HFFc6 (cell line): Measurements from ENCODE around the gene RBP7. TPM values are rescaled to one million over a fixed set of nuclear protein-coding genes. Genes with fewer than 3 reads are reported as not detected.

Experiments used
- DNase-seq: peaks from one replicate; pipeline ENCODE4 v3.0.0-alpha.2; 2018
- H3K27ac Mint-ChIP-seq: 2 replicates; pipeline ENCODE4 v1.8.0; 2020; ENCODE audit warnings: mild to moderate bottlenecking, mixed read lengths
- H3K27me3 Mint-ChIP-seq: 2 replicates; pipeline ENCODE4 v1.8.0; 2021; ENCODE audit warnings: mild to moderate bottlenecking, moderate library complexity, mixed read lengths; ENCODE audit not compliant: insufficient read depth
- H3K36me3 Mint-ChIP-seq: 2 replicates; pipeline ENCODE4 v1.8.0; 2021; ENCODE audit warnings: low read depth, mixed read lengths
- H3K4me1 Mint-ChIP-seq: 2 replicates; pipeline ENCODE4 v1.8.0; 2020; ENCODE audit warnings: low read depth, mixed read lengths
- H3K4me3 Mint-ChIP-seq: 2 replicates; pipeline ENCODE4 v1.8.0; 2020; ENCODE audit warnings: mild to moderate bottlenecking, moderate library complexity, mixed read lengths
- H3K9me3 Mint-ChIP-seq: 2 replicates; pipeline ENCODE4 v1.8.0; 2020; ENCODE audit warnings: mild to moderate bottlenecking, mixed read lengths
- CTCF ChIP-seq: fragments of 200-600 bp; sonication (generic); IDR thresholded peaks from 2 replicates; pipeline ENCODE4 v1.5.0; 2021; ENCODE audit warnings: antibody characterized with exemption, mild to moderate bottlenecking
- long read RNA-seq: library from polyadenylated mRNA; unstranded; transcript quantifications from one replicate; pipeline ENCODE4 v2.0.0, GENCODE V29; 2019
- total RNA-seq, 6 experiments: library from RNA; stranded (reverse); fragmentation: NEBNext Ultra II Directional; extraction: Animal tissue kit (Norgen Biotek cat#: 25700); gene quantifications; 2 replicates in 1 of 6; 3 replicates in 5 of 6; pipeline ENCODE4 v1.2.3, GENCODE V29; 2021

The RBP7 gene
- total RNA-seq: under 1 TPM in 4 of 6 experiments, not detected in 2; 0.37 to 0.76 (median 0.47) TPM
- long read RNA-seq: 0 reads

- DNase-seq: peak; percentile 7
- H3K27me3 Mint-ChIP-seq: peaks cover 7% of the 10 kb centered on the region
- peaks cover 7% of the 10 kb centered on the region for H3K4me1 Mint-ChIP-seq
These were observed at the start of gene RBP7 for GRCh38 chr1:9996624-9997582. Gene RBP7, plus strand, starts transcription at chr1:9997228. Its CDS starts 31 bp downstream, at chr1:9997259.

GRCh38 chr1:9957726-9958125 lies 39.3 kb upstream of the RBP7 start:
- DNase-seq: no peak
- no peak overlapping the region for H3K4me3 Mint-ChIP-seq
- H3K27me3 Mint-ChIP-seq: no peaks in the 10 kb centered on the region
- no peaks in the 10 kb centered on the region for H3K36me3 Mint-ChIP-seq
- TF ChIP-seq CTCF: no peak
- no peaks in the 10 kb centered on the region for H3K9me3 Mint-ChIP-seq
- peaks cover 16% of the 10 kb centered on the region for H3K4me1 Mint-ChIP-seq
- peak overlapping the region; percentile 33; the same call in 1 of the 2 replicates for H3K27ac Mint-ChIP-seq

More at GRCh38 chr1:9996624-9997582, at the start of gene RBP7:
- Mint-ChIP-seq H3K4me3 (peak within 1 kb of the TSS; percentile 72), H3K27ac (no peak within 1 kb of the TSS), H3K9me3 (peaks cover 8% of the 10 kb centered on the region), H3K36me3 (peaks cover 5% of the 10 kb centered on the region; the same call in 1 of the 2 replicates)
- no peak for TF ChIP-seq CTCF

- no peak for TF ChIP-seq CTCF
- H3K27me3 Mint-ChIP-seq: no peaks in the 10 kb centered on the region
- H3K4me1 Mint-ChIP-seq: peaks cover 16% of the 10 kb centered on the region
- H3K36me3 Mint-ChIP-seq: no peaks in the 10 kb centered on the region
- no peak overlapping the region for H3K4me3 Mint-ChIP-seq
- H3K27ac Mint-ChIP-seq: no peak overlapping the region
- DNase-seq: no peak
- no peaks in the 10 kb centered on the region for H3K9me3 Mint-ChIP-seq
These were observed 37.0 kb upstream of the RBP7 start for GRCh38 chr1:9960011-9960410.

GRCh38 chr1:9960706-9961562 lies 36.1 kb upstream of the RBP7 start:
- Mint-ChIP-seq H3K27me3 (no peaks in the 10 kb centered on the region), H3K27ac (peak overlapping the region; percentile 18), H3K4me1 (peaks cover 16% of the 10 kb centered on the region), H3K36me3 (no peaks in the 10 kb centered on the region), H3K4me3 (no peak overlapping the region), H3K9me3 (no peaks in the 10 kb centered on the region)
- TF ChIP-seq CTCF: no peak
- no peak for DNase-seq

- Mint-ChIP-seq H3K4me1 (no peaks in the 10 kb centered on the region), H3K4me3 (no peak overlapping the region), H3K9me3 (no peaks in the 10 kb centered on the region), H3K36me3 (peaks cover 5% of the 10 kb centered on the region; the same call in 1 of the 2 replicates), H3K27ac (no peak overlapping the region), H3K27me3 (no peaks in the 10 kb centered on the region; the same call in 1 of the 2 replicates)
- TF ChIP-seq CTCF: no peak
- no peak for DNase-seq
These were observed 12.8 kb upstream of the RBP7 start for GRCh38 chr1:9984253-9984652.
